NCI-H1694 treated with DMSO at 0.1 percent for 48 hours (cell line): ENCODE measurements around the gene HEBP1.
"Not testable (repeated sequence)": the region's sequence is repeated elsewhere in the genome, so short reads cannot be mapped to it uniquely, and the experiment has no call there.

Experiments
- DNase-seq: peaks from one replicate; lab custom pipeline; 2025; lab: John Stamatoyannopoulos, UW

Gene HEBP1

GRCh38 chr12:12999959-13000615 lies at the start of gene HEBP1:
TSS of gene HEBP1 (minus strand) at chr12:13000265. CDS start at chr12:13000114, 151 bp downstream.
- DNase-seq, result peak; percentile 68

GRCh38 chr12:13049816-13050215 lies 49.8 kb upstream of the HEBP1 start:
- no peak for DNase-seq

- DNase-seq, result no peak
These were observed 46.9 kb upstream of the HEBP1 start for GRCh38 chr12:13046964-13047363.

- no peak for DNase-seq
These were observed 45.8 kb upstream of the HEBP1 start for GRCh38 chr12:13045816-13046215.

- DNase-seq, result no peak
These were observed 44.8 kb upstream of the HEBP1 start for GRCh38 chr12:13044906-13045299.

GRCh38 chr12:13044002-13044905 lies 44.2 kb upstream of the HEBP1 start, which contains the start of gene FAM234B:
TSS of gene FAM234B (plus strand) at chr12:13044381. CDS start at chr12:13044404, 23 bp downstream.
- peak; percentile 82 for DNase-seq

- no peak for DNase-seq
These were observed 42.7 kb upstream of the HEBP1 start for GRCh38 chr12:13042666-13043230.

- DNase-seq, result no peak
These were observed 41.2 kb upstream of the HEBP1 start for GRCh38 chr12:13041224-13041623.

GRCh38 chr12:13039328-13039956 lies 39.4 kb upstream of the HEBP1 start:
- DNase-seq, result peak; percentile 26

GRCh38 chr12:13038491-13039161 lies 38.6 kb upstream of the HEBP1 start:
- DNase-seq, result no peak

GRCh38 chr12:13036881-13037280 lies 36.8 kb upstream of the HEBP1 start:
- DNase-seq, result no peak

- DNase-seq, result not testable (repeated sequence)
These were observed 35.3 kb upstream of the HEBP1 start for GRCh38 chr12:13035335-13035734.

- DNase-seq, result no peak
These were observed 33.4 kb upstream of the HEBP1 start for GRCh38 chr12:13033476-13033875.

- DNase-seq, result no peak
These were observed 32.1 kb upstream of the HEBP1 start for GRCh38 chr12:13032164-13032563.

GRCh38 chr12:13030541-13031291 lies 30.7 kb upstream of the HEBP1 start:
- no peak for DNase-seq

GRCh38 chr12:13028825-13029570 lies 28.9 kb upstream of the HEBP1 start:
- no peak for DNase-seq

- DNase-seq, result no peak
These were observed 27.4 kb upstream of the HEBP1 start for GRCh38 chr12:13027508-13027907.

- no peak for DNase-seq
These were observed 27.0 kb upstream of the HEBP1 start for GRCh38 chr12:13027032-13027431.

- no peak for DNase-seq
These were observed 26.2 kb upstream of the HEBP1 start for GRCh38 chr12:13026286-13026685.

- no peak for DNase-seq
These were observed 24.5 kb upstream of the HEBP1 start for GRCh38 chr12:13024531-13024916.
